Ovary (tissue), 9 donors: ENCODE measurements around the gene NRL. TPM values are rescaled to one million over a fixed set of nuclear protein-coding genes. Genes with fewer than 3 reads are reported as not detected.

Experiments
- DNase-seq, 5 donors: peaks; one replicate each; pipeline ENCODE4 v3.0.0-alpha.2; 2019 to 2020
- H3K27ac ChIP-seq, 2 donors: fragments of 200-600 bp; one replicate each; pipeline versions ENCODE4 v1.5.1 to v1.8.0; 2019 to 2022
- H3K27me3 ChIP-seq: fragments of 200-600 bp; one replicate; pipeline ENCODE4 v1.8.0; 2022
- H3K36me3 ChIP-seq: fragments of 200-600 bp; sonication (generic); one replicate; pipeline ENCODE4 v1.5.1; 2019
- H3K4me1 ChIP-seq: one replicate; pipeline ENCODE4 v1.8.1; 2013; ENCODE audit warnings: mild to moderate bottlenecking, moderate library complexity; ENCODE audit not compliant: insufficient read depth
- H3K4me3 ChIP-seq: fragments of 200-600 bp; sonication (generic); one replicate; pipeline ENCODE4 v1.5.1; 2017
- H3K9me3 ChIP-seq, 2 donors: fragments of 200-600 bp in 1 of 2; sonication (generic) in 1 of 2; one replicate each; pipeline versions ENCODE4 v1.5.1 to v1.8.1; 2013 to 2019; ENCODE audit warnings: mild to moderate bottlenecking in 1 of 2, moderate library complexity in 1 of 2
- EP300 ChIP-seq: sonication (generic); formaldehyde crosslinking; IDR thresholded peaks from one replicate; pipeline ENCODE4 v1.6.1; 2017; ENCODE audit warnings: antibody characterized with exemption
- POLR2A ChIP-seq: fragments of 450-650 bp; IDR thresholded peaks from one replicate; pipeline ENCODE4 v1.6.1; 2017; ENCODE audit warnings: antibody characterized with exemption, mild to moderate bottlenecking, moderate library complexity
- WGBS, 3 donors: extraction: QIAGEN DNeasy Blood & Tissue Kit in 1 of 3; methylation state at CpG; one replicate each; pipeline versions ENCODE4 v1.1.5 to v1.1.7; 2013 to 2017; 5-methylcytosine and 5-hydroxymethylcytosine counted together
- intact Hi-C, 4 donors: fragments of 100-400 bp; cut with DNase I; formaldehyde crosslinking; loops; one replicate each; pipeline versions ENCODE4 v1.11.0 to v1.15.1; 2022 to 2023
- polyA plus RNA-seq, 2 donors: library from polyadenylated mRNA; stranded (reverse); fragments of 200-250 nt in 1 of 2; fragments of 350-450 nt in 1 of 2; fragmentation: Illumina TruSeq in 1 of 2; extraction: RNeasy Lipid Tissue Mini Kit (QIAGEN cat#74804) in 1 of 2; gene quantifications; one replicate each; pipeline ENCODE4 v1.2.3, GENCODE V29; 2013 to 2014
- total RNA-seq, 7 donors: library from RNA; depleted of rRNA in 2 of 7; stranded (reverse); fragments of >200 nt in 2 of 7; fragmentation: NEBNext Ultra II Directional in 3 of 7; extraction: Animal tissue kit (Norgen Biotek cat#: 25700) in 3 of 7; gene quantifications; one replicate each; pipeline versions ENCODE4 v1.1.0 to v1.2.4, GENCODE V29; 2016 to 2023
- TF ChIP-seq, protein P1 (sequence below), 3 donors: fragments of 450-650 bp in 2 of 3; fragments of 200-600 bp in 1 of 3; IDR thresholded peaks; one replicate each; pipeline versions ENCODE4 v1.5.1 to v1.8.0; 2016 to 2022; ENCODE audit warnings: antibody characterized with exemption in 3 of 3, mild to moderate bottlenecking in 1 of 3
- donor health status: DM: no; HTN: no; CAD: no; lungs with moderate emphysema.
- donor health status: DM: no; HTN: no; CAD: no.
- donor health status: Bipolar disorder and iron deficiency.
- donor health status: DM: yes; HTN: yes; CAD: no.
- donor health status: DM: no; HTN: no; CAD: no.
- donor health status: DM: yes; HTN: yes; CAD: no.

The NRL gene
- total and polyA plus RNA-seq, 9 donors = 0.78 to 4.1 (median 2.8) TPM

- H3K27ac ChIP-seq = no peak overlapping the region
- 67 to 87% (median 75%) methylated on average over 4 of the region's 4 CpGs for WGBS, 3 donors
- H3K27me3 ChIP-seq = no peaks in the 10 kb centered on the region
- H3K36me3 ChIP-seq = no peaks in the 10 kb centered on the region
- TF ChIP-seq, protein P1, sequence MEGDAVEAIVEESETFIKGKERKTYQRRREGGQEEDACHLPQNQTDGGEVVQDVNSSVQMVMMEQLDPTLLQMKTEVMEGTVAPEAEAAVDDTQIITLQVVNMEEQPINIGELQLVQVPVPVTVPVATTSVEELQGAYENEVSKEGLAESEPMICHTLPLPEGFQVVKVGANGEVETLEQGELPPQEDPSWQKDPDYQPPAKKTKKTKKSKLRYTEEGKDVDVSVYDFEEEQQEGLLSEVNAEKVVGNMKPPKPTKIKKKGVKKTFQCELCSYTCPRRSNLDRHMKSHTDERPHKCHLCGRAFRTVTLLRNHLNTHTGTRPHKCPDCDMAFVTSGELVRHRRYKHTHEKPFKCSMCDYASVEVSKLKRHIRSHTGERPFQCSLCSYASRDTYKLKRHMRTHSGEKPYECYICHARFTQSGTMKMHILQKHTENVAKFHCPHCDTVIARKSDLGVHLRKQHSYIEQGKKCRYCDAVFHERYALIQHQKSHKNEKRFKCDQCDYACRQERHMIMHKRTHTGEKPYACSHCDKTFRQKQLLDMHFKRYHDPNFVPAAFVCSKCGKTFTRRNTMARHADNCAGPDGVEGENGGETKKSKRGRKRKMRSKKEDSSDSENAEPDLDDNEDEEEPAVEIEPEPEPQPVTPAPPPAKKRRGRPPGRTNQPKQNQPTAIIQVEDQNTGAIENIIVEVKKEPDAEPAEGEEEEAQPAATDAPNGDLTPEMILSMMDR (IDR thresholded peaks at IDR 0.05) = no peak
- no peak for TF ChIP-seq EP300
- no peak for TF ChIP-seq POLR2A
- intact Hi-C loops = loop anchor here in 1 of 4 donors (5.0 kb wide), 1 partner anchor 39 kb away; no protein-coding TSS in a partner anchor
- no peak for DNase-seq
- H3K4me3 ChIP-seq = no peak overlapping the region
- no peaks in the 10 kb centered on the region for H3K9me3 ChIP-seq
- no peaks in the 10 kb centered on the region for H3K4me1 ChIP-seq
Observed at GRCh38 chr14:24063263-24063836, 51.4 kb downstream of the NRL start.

DNA sequence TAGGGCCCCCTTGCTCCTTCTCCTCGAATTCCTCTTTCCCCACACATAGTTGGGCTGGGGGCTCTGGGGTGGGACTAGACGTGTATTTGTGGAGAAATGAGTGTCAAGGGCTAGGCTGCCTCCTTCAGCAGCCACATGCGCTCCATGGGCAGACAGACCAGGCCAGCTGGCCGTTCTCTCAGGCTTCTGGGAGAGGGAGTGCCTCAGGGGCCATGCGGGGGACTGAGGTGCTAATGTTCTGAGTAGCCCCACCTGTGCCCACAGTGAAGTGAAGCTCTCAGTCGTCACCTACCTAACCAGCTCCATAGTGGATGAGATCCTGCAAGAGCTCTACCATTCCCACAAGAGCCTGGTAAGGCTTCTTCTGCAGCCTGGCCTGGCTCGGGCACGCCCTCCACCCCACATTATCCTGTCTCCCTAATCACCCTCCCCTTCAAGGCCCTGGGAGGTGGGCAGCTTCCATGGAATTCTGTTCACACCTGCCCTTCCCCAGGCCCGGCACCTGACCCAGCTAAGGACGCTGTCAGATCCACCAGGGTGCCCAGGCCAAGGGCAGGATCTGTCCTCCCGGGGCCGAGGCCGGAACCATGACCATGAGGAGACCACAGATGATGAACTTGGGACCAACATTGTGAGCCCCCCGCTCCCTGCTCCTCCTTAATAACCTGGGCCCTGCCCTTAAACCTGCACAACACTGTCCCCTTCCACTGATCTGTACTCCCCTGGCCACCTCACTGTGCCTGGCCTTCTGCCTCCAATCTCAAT, 52.4 kb downstream of the NRL start:
- no peaks in the 10 kb centered on the region for H3K9me3 ChIP-seq
- 82 to 84% (median 83%) methylated on average over 14 of the region's 14 CpGs for WGBS, 3 donors
- H3K4me3 ChIP-seq = no peak overlapping the region
- no peaks in the 10 kb centered on the region for H3K27me3 ChIP-seq
- peak in 1 of 5 donors; percentile 14 for DNase-seq
- H3K4me1 ChIP-seq = no peaks in the 10 kb centered on the region
- no peak overlapping the region for H3K27ac ChIP-seq
- no peaks in the 10 kb centered on the region for H3K36me3 ChIP-seq
- intact Hi-C loops = loop anchor here in 1 of 4 donors (5.0 kb wide), 1 partner anchor 40 kb away; no protein-coding TSS in a partner anchor
- TF ChIP-seq EP300 (no peak), POLR2A (no peak)
- TF ChIP-seq, protein P1 (IDR thresholded peaks at IDR 0.05) = no peak

DNA sequence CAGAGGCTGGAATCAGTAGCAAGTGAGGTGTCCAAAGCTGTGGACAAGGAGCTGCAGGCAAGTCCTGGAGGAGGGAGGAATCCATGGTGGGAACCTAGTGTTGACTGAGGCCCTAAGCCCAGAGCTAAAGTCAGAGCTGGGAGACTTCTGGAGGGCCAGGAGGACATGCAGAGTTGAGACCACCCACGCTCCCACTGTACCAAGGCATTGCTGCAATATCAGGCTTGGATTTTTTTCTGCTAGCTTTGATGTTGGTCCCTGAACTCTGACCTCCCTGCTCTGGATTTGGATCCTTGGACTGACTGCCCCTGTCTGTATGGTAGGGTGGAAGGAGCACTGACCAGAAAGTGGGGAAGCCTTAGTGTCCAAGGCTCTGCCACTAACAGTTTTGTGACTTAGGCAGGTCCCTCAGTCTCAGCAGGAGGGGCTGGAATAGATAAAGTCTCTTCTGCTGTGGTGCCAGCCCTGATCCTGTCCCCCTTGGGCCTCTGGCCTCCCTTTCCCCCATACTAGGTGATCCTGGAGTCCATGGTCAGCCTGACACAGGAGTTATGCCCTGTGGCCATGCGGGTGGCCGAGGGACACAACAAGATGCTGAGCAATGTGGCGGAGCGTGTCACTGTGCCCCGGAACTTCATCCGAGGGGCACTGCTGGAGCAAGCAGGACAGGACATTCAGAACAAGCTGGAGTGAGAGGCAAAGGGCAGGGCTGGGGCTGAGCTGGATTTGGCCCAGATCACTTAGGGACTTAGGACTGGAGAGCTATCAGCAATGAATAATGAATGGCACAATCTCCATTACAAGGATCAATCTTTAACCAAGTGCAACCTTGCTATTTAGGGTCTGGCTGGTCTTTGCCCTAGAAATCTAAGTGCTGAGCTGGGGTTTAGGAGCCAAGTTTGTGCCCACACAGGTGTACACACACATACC, 53.5 kb downstream of the NRL start:
- Histone ChIP-seq H3K27ac (no peak overlapping the region), H3K27me3 (no peaks in the 10 kb centered on the region), H3K4me1 (no peaks in the 10 kb centered on the region), H3K4me3 (no peak overlapping the region), H3K9me3 (no peaks in the 10 kb centered on the region), H3K36me3 (no peaks in the 10 kb centered on the region)
- DNase-seq = no peak
- TF ChIP-seq, protein P1 (IDR thresholded peaks at IDR 0.05) = no peak
- TF ChIP-seq POLR2A = no peak
- WGBS, 3 donors = 88 to 95% (median 91%) methylated on average over 7 of the region's 7 CpGs
- intact Hi-C loops = loop anchor here in 1 of 4 donors (5.0 kb wide), 1 partner anchor 41 kb away; no protein-coding TSS in a partner anchor

- Histone ChIP-seq H3K4me3 (no peak overlapping the region), H3K4me1 (no peaks in the 10 kb centered on the region), H3K9me3 (no peaks in the 10 kb centered on the region), H3K27me3 (no peaks in the 10 kb centered on the region), H3K36me3 (no peaks in the 10 kb centered on the region), H3K27ac (no peak overlapping the region)
- intact Hi-C loops = loop anchor here in 1 of 4 donors (5.0 kb wide), 1 partner anchor 42 kb away; no protein-coding TSS in a partner anchor
- 91 to 96% (median 92%) methylated on average over 9 to 10 of the region's 10 CpGs for WGBS, 3 donors
- DNase-seq = no peak
- TF ChIP-seq, protein P1 (IDR thresholded peaks at IDR 0.05) = no peak
- TF ChIP-seq POLR2A = no peak
Observed at GRCh38 chr14:24060443-24060842, 54.3 kb downstream of the NRL start.
